HG03521 (cell line): ENCODE measurements around the gene COL13A1.

ENCODE experiments used
- ATAC-seq: cut with Tn5 transposase; IDR thresholded peaks from one replicate; pipeline ENCODE4 v1.9.1; 2021; ENCODE audit warnings: mild to moderate bottlenecking, moderate library complexity; ENCODE audit not compliant: unreplicated experiment

COL13A1 gene

GRCh38 chr10:69818676-69819239 is 17.1 kb downstream of the COL13A1 start:
- ATAC-seq, result no peak

- no peak for ATAC-seq
Observed at GRCh38 chr10:69819716-69820506, 18.2 kb downstream of the COL13A1 start.

- no peak for ATAC-seq
Observed at GRCh38 chr10:69820817-69821216, 19.1 kb downstream of the COL13A1 start.

DNA sequence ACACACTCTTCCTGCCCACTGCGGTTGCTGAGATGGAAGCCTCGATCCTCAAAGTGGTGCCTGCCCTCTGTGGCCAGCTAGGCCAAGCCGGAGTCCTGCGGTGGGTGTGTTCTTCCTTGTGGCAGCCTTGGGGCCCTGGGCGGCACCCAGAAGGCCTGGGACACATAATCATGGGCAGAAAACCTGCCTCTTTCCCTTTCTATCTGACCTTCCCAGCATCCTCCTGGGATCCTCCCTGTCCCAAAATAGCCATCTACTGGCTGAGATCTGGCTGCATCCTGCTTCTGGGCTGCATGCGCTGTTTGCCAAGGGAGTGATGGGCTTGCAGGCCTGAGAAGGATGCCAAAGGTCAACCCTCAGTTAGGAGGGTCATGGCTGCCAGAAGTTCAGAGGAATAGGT is 23.9 kb downstream of the COL13A1 start:
- ATAC-seq, result no peak

- ATAC-seq, result no peak
Observed at GRCh38 chr10:69826094-69826493, 24.4 kb downstream of the COL13A1 start.

DNA sequence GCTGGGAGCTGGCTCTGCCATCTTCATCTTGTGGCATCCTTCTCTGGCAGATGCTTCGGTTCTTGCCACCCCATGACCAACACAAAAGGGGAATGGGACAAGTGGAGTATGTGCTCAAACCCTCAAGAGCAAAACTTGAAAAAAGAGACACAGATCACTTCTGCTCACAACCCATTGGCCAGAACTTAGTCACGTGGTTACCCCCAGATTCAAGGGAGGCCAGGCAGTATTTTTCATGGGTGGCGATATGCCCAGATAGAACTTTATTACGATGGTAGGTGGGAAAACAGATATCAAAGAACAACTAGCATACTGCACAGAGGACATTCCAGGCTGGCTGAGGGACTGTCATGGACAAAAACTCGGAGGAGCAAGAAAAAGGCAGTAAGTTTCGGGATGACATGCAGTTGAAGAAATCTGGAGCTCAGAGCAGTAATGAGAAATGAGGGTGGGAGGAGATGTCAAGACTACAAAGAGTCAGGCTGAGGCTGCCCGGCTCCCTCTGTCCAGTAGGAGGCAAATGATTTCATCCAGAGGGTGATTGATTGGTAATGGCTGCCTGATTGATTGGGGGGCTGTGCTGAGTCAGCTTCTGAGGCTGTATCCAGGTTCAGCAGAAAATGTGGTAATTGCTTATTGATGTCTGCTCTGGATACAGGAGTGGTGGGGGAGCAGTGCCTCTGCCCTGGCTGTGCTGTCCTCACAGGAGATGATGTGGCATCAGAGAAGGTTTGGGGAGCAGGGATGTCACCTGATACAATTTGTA is 25.3 kb downstream of the COL13A1 start:
- no peak for ATAC-seq

- ATAC-seq, result no peak
Observed at GRCh38 chr10:69828144-69828870, 26.6 kb downstream of the COL13A1 start.

DNA sequence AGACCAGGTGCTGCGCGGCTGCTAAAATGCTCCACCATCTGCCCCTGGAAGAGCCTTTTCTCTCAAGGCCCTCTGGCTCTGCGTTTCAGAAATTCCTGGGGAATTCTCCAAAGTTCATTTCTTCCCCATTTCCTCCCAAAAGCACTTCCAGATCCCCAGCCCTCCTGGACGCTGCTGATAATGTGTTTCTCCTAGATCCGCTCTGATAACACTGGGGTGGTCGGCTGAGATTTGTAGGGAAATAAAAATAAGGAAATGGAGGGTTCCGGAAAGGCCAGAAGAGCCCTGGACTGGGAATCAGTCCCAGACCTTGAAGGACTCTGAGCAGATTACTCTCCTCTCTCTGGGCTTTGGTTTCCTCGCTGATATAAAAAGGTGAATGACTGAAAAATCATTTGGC is 28.1 kb downstream of the COL13A1 start:
- ATAC-seq, result no peak

DNA sequence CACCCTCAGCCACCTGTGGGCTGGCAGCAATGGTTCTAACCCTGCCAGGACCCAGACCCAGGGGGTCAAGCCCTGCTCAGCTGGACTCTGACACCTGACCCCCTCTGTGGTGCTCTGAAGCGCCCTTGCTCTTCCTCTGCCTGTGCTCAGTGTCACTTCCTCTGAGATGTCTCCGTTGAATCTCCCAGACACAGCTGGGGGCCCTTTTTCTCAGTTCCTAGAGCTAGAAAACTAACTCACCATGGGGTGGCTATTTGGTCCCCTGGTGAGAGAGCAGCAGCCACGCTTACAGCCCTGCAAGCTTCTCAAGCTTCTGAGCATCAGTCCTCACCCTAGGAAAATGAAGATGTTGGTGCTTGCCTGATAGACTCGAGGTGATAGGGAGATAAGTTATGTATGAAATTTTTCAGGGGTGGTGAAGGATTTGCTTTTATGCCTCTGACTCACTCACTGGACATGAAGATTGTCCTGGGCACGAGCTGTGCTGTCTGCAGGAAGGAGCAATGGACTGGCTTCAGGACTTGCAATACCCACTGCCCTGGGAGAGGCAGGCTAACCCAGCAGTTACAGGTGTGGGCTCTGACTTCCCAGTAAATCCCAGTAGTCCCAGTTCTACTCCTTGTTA is 29.6 kb downstream of the COL13A1 start:
- no peak for ATAC-seq

GRCh38 chr10:69835233-69835632 is 33.5 kb downstream of the COL13A1 start:
- no peak for ATAC-seq

DNA sequence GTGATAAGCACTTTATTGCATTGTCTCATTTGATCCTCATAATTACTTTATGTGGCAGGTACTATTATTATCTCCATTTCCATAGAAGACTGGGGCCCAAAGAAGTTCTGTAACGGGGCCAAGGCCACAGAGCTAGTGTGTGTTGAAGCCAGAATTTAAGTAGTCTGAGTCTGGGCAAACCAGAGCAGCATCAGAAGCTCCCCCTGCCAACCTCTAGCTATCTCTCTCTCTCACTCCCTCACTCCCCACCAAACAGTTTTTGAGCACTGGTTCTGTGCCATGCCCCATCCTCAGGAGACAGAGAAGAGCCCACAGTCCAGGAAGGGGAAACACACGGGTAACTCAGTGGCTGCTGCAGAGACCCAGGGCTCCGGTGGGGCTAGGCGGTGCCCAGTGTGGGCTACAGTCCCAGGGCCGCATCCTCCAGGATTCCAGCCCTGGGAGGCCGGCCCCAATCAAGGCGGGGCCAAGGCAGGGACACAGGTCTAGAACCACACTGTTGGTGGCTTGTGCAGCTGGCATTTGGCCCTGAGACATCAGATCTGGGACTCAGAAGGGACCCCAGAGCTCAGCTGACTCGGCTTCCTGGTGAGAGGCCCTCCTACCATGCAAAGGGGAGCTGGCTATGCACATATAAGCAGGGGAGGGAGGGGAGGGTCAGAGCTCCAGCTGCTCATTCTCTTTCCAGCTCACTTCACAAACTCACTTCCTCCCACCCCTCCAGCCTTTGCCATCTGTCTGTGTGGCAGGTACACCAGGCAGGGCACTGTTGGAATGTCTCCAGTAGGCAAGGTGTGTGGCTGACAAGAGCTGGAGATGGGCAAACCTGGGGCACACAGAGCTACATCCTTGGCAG is 34.4 kb downstream of the COL13A1 start:
- no peak for ATAC-seq

- no peak for ATAC-seq
Observed at GRCh38 chr10:69836731-69837030, 35.0 kb downstream of the COL13A1 start.

DNA sequence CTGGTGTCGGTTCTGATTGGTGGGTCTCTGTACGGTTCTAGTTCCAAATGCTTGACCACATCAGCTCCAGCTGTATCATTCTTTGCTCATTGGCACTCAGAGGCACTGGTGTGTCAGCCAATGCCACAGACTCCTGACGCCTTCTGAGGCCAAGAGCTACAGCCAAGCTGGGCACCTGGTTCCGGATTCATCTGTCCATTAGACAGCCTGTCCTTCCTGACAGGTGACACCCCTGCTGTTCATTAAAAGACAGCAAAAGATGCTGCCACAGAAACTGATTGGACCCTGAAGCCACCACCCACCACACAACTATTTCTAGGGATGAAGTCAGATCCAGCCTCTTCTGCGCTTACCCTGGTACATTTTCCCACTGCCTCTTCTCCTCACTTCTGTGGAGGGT is 35.6 kb downstream of the COL13A1 start:
- no peak for ATAC-seq

GRCh38 chr10:69838418-69838817 is 36.7 kb downstream of the COL13A1 start:
- ATAC-seq, result no peak

DNA sequence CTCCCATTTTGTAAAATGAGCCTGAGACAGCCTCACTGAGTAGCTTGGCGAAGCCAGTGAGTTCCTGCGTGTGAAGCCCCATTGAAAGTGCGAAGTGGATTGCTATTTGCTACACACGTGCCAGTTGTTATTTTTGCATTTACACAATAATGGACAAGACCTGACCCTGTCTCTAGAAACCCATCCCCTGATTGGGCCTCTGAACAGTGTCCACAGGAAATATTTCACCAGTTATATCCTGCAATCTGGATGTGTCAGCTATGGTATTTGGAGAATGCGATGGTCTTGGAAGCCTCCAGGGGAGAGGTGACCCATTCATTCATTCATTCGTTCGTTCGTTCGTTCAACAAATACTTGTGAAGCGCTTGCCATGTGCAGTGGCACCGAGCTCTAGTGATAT is 37.1 kb downstream of the COL13A1 start:
- ATAC-seq, result no peak

GRCh38 chr10:69839696-69840345 is 38.1 kb downstream of the COL13A1 start:
- ATAC-seq, result no peak

- ATAC-seq, result no peak
Observed at GRCh38 chr10:69840773-69841172, 39.1 kb downstream of the COL13A1 start.

DNA sequence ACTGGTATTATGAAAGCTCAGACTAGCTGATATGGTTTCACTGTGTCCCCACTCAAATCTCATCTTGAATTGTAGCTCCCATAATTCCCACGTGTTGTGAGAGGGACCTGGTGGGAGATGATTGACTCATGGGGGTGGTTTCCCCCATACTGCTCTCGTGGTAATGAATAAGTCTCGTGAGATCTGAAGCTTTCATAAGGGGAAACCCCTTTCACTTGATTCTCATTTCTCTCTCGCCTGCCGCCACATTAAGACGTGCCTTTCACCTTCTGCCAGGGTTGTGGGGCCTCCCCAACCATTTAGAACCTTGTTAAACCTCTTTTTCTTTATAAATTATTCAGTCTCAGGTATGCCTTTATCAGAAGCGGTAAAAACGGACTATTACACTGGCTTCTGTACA is 40.3 kb downstream of the COL13A1 start:
- no peak for ATAC-seq

GRCh38 chr10:69842882-69843281 is 41.2 kb downstream of the COL13A1 start:
- no peak for ATAC-seq

GRCh38 chr10:69843923-69844322 is 42.2 kb downstream of the COL13A1 start:
- no peak for ATAC-seq
